ENCODE measurements around the gene MCIDAS. TPM values are rescaled to one million over a fixed set of nuclear protein-coding genes. Genes with fewer than 3 reads are reported as not detected.

The MCIDAS gene
- total RNA-seq, 2 experiments from 2014 or later = 0.31 to 0.32 TPM

DNA sequence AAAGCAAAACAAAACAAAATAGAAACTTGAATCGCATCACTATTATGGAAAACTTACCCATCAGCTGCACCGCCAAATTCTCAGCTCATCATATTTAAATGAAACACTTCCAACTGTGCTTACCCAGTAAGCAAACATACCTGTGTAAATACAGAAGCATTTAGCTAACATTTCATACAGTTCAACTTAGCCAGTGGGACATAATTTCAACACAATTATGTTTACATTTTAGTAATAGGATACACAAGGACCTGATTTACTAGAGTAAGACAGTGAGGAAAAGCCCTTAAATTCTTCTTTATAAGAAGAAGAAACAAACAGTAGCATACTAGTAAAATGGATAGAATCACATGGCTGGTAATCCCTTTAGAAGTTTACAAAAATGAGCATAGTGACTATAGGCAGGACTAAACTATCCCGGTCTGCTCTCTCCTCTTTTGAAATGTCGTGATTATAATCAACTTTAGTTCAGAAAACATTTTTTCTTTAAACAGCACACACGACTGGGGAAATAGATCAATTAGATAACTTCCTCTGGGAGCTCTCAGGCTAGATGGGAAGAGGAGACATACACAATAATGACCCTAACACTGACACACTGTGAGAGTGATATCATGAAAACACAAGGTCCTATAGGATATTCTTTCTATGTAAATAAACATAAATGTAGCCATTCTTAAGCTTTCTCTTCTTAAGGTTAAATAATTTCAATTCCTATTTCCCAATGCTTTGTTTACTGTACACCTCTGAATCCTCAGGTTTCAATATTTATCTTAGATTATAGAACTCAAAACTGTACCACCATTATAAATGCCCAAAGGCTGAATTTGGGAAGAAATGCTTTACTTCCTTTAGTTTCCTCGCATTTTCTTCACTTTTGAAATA lies 38.2 kb downstream of the MCIDAS start:
- Mint-ChIP-seq H3K4me3 (no peak overlapping the region), H3K9me3 (no peaks in the 10 kb centered on the region), H3K27me3 (peaks cover 65% of the 10 kb centered on the region), H3K4me1 (no peaks in the 10 kb centered on the region), H3K27ac (no peak overlapping the region), H3K36me3 (no peaks in the 10 kb centered on the region)
- DNase-seq = no peak

DNA sequence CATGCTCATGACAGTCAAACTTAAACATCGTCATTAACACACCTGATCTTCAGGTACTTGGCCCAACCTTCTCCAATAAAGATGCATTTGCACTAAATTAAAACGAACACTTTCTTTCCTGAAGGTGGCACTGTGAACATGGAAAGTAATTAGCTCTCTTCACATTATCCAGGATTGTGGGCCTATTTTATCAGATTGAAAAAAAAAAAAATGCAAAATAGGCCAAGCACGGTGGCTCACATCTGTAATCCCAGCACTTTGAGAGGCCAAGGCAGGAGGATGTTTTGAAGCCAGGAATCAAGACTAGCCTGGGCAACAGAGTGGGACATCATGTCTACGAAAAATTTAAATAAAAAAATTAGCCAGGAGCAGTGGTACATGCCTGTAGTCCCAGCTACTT lies 39.7 kb downstream of the MCIDAS start:
- H3K27me3 Mint-ChIP-seq = peaks cover 63% of the 10 kb centered on the region
- H3K9me3 Mint-ChIP-seq = peaks cover 2% of the 10 kb centered on the region
- H3K27ac Mint-ChIP-seq = no peak overlapping the region
- DNase-seq = no peak
- no peaks in the 10 kb centered on the region for H3K36me3 Mint-ChIP-seq
- no peak overlapping the region for H3K4me3 Mint-ChIP-seq
- H3K4me1 Mint-ChIP-seq = no peaks in the 10 kb centered on the region

DNA sequence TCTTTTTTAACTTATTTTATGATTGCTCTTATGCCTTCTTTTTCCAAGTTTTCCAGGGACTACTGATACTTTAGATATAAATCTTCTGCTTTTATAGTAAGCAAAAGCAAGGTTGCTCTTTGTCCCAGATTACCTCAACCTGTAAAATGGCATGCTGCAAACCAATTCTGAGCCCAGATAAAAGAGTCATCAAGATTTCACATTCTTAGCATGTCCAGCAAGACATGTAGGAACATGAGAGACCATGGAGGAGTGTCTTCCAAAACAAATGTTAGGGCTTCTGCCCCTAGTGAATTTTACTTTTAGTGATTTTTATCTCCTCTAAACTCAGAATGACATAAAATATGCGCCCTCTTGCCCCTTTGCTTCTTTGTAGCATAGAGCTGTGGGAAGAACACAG lies 47.1 kb downstream of the MCIDAS start:
- Mint-ChIP-seq H3K4me3 (no peak overlapping the region), H3K4me1 (peaks cover 11% of the 10 kb centered on the region), H3K27me3 (peaks cover 85% of the 10 kb centered on the region)

DNA sequence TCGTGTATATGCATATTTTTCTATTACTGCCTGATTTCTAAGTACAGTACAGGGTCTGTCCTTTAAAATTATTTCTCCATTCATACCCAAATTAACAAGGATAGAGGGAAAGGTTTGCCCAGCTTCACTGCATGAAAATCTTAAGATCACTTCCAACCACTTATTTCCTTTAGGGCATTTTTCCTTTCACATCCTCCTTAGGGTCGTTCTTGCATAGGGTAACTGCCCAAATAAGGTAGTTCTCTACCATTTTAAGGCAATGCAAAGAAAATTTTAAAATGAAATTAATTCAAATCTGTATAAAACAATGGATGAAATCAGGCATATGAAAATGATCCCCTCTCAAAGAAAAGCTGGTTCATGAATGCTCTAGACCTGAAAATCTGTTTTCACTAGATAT lies 50.0 kb downstream of the MCIDAS start:
- no peak overlapping the region for H3K27ac Mint-ChIP-seq
- peak overlapping the region; percentile 69 for H3K4me3 Mint-ChIP-seq
- DNase-seq = no peak
- H3K27me3 Mint-ChIP-seq = peaks cover 97% of the 10 kb centered on the region
- H3K36me3 Mint-ChIP-seq = no peaks in the 10 kb centered on the region
- no peaks in the 10 kb centered on the region for H3K9me3 Mint-ChIP-seq
- peaks cover 28% of the 10 kb centered on the region for H3K4me1 Mint-ChIP-seq

More for the DNA sequence above, 47.1 kb downstream of the MCIDAS start:
- H3K27ac Mint-ChIP-seq = no peak overlapping the region
- no peaks in the 10 kb centered on the region for H3K36me3 Mint-ChIP-seq
- no peak for DNase-seq
- peaks cover 2% of the 10 kb centered on the region for H3K9me3 Mint-ChIP-seq

DNA sequence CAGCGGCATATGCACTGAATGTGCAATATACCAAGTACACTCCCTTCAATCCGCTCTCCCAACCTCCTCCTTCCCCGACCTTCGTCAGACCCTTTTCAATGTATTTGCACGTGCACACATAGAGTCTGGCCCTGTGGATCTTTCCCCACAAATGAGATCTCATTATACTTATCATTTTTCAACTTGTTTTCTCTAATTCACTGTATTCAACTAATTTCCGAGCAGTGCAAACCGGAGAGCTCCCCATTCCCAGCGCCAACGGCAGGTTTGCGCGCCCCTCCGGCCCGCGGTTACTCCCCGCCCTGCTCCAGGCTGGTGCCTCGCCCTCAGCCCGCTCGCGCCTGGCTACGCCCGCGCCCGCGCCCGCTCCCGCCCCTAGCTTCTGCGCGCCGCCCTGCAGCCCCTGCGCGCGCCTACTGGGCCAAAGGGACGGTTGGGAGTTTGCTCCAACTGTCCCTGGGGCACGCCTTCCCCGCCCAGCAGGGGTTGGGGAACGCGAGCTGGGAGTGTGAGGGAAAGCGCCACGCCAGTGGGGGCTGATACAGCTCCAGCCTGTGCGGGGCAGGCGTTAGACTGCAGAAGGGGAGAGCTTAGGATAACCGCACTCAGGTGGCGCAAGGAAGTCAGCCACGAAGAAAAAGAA lies 50.8 kb downstream of the MCIDAS start:
- peak; percentile 46 for DNase-seq
- no peaks in the 10 kb centered on the region for H3K9me3 Mint-ChIP-seq
- no peak overlapping the region for H3K27ac Mint-ChIP-seq
- no peaks in the 10 kb centered on the region for H3K36me3 Mint-ChIP-seq
- H3K4me3 Mint-ChIP-seq = peak overlapping the region; percentile 69
- H3K4me1 Mint-ChIP-seq = peaks cover 28% of the 10 kb centered on the region
- peaks cover 89% of the 10 kb centered on the region for H3K27me3 Mint-ChIP-seq

DNA sequence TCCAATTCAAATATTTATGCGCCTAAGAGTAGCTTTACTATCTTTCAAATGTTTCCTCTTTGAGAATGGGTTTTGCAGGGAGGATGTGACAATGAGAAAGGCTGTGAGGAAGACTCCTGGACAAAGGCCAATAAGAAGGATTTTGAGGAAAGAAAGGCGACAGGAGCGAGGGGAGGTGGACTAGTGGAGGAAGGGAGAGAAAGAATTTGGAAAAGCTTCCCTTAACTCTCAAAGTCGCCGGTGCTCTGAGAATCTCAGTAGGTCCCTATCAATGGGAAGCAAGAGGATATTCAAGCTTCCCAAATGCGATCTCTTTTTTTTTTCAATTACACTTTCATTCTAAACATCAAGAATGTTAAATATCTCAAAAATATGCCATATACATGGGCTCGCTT lies 51.3 kb downstream of the MCIDAS start:
- DNase-seq = no peak
- Mint-ChIP-seq H3K27ac (no peak overlapping the region), H3K4me3 (peak overlapping the region; percentile 69), H3K4me1 (peaks cover 28% of the 10 kb centered on the region), H3K36me3 (no peaks in the 10 kb centered on the region), H3K9me3 (no peaks in the 10 kb centered on the region), H3K27me3 (peaks cover 88% of the 10 kb centered on the region)

DNA sequence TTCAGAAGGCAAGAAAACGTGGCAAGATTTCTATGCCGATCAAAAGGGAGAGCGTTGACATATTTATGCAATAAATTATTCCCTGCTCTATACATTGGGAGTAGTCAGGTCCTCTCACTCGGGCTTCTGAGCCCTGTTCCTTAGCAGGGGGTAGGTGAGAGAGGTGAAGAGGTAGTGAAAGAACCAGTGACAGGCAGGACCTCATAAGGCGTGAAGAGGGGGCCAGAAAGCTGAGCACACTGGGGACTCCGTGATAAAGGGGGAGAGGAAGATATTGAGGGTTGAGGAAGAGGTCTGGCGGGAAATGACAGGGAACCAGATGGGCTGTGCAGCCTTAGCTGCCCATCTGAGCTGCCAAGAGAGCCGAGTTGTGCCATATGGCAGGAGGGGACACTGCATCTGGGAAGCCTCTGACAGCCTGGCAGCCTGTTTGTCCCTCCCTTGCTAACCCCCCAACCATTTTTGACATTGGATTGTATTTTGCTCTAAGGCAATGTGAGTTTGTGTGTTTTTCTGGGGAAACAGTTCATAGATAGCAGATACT lies 53.4 kb downstream of the MCIDAS start:
- Mint-ChIP-seq H3K4me1 (peaks cover 32% of the 10 kb centered on the region), H3K27me3 (peaks cover 80% of the 10 kb centered on the region), H3K27ac (no peak overlapping the region), H3K4me3 (peak overlapping the region; percentile 79), H3K9me3 (no peaks in the 10 kb centered on the region), H3K36me3 (no peaks in the 10 kb centered on the region)
- peak; percentile 3 for DNase-seq

DNA sequence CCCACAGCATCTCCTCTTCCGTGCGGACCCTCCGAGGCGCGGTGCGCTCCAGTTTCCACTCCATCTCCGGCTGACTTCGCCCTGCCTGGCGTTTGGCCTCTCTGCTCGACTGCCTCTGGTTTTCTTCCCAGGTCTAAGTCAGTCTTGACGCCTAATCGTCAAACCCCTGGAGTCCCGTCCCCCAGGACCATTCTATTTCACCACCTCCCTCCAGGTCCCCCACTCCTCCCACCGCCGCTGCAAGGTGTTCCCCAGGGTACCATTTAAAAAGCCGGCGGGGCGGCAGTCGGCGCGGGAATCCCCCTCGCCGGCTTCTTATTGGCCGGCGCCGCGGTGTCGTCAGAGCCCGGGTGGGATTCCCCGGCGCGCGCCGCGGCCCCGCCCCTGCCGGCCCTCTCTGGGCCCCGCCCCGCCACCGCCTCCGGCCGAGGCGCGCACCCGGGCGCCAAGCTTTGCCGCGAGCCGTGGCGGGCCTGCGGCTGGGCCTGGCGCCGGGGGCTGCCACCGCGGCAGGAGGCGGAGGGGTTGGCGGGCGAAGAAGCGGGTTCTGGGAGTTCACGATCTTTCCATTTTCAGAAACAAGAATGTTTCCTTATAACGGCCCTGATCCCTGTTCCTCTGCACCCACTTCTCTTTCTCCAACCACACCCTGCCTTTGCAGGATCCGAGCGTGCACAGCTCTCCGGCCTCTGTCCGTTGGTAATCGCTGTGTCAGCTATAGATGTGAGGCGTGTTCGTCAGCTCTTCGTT lies 54.0 kb downstream of the MCIDAS start, which contains the start of gene CDC20B:
TSS of gene CDC20B (minus strand) at position 241 of the 750 bp plus-strand sequence. CDS start at position 64, 177 bp downstream.
- Mint-ChIP-seq H3K4me1 (peaks cover 32% of the 10 kb centered on the region), H3K9me3 (no peaks in the 10 kb centered on the region), H3K36me3 (no peaks in the 10 kb centered on the region), H3K27ac (peak within 1 kb of the TSS; percentile 60), H3K27me3 (peaks cover 79% of the 10 kb centered on the region), H3K4me3 (peak within 1 kb of the TSS; percentile 85)
- DNase-seq = peak; percentile 87

DNA sequence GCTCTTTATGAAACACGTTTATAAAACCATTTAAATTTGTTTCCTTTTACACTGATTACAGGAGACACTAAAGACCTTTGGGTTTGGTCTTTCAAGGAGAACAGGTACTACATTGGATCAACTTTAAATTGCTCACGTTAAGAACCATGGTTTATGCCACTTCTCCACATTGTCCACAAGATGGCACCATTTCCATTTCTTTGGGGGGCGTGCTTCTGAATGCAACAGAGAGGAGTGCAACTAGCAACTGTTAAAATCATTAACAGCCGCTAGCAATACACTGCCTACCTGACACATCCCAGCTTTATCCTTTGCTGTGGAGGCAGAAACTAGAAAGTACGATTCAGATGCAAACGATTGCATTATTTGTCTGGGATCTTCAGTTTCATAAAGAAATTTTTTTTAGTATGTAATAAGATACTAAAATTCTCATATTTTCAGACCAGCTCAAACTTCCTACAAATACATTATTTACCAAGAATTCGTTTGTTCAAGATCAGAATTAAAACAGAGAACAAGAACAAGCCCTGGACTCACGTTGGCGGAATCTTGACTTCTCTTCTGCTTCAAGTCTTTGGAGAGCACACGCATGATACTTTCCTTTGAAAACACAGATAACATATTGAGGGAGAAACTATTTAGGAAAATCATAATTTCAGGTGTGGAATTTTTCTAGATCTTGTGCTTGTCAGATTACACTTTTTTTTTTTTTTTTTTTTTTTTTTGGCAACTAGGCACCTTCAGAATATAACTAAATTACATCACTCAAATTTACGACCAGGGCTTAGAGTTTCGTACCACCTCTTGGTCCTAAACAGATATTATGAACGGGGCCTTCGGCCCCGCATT lies 54.8 kb downstream of the MCIDAS start:
- Mint-ChIP-seq H3K36me3 (no peaks in the 10 kb centered on the region), H3K4me3 (peak overlapping the region; percentile 85), H3K27ac (no peak overlapping the region), H3K4me1 (peaks cover 32% of the 10 kb centered on the region), H3K27me3 (peaks cover 79% of the 10 kb centered on the region), H3K9me3 (no peaks in the 10 kb centered on the region)
- DNase-seq = peak; percentile 59

DNA sequence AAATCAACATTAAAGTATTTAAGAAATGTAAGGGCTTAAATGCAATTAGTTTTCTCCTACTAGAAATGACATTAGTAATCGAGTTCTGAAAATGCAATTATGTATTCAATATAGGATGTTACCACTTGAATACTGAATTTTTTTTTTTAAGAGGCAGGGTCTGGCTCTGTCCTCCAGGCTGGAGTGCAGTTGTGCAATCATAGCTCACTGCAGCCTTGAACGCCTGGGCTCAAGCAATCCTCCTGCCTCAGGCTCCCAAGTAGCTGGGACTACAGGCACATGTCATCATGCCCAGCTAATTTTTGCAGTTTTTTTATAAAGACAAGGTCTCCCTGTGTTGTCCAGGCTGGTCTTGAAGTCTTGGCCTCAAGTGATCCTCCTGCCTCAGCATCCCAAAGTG lies 55.6 kb downstream of the MCIDAS start:
- Mint-ChIP-seq H3K36me3 (no peaks in the 10 kb centered on the region), H3K27ac (no peak overlapping the region), H3K4me1 (peaks cover 28% of the 10 kb centered on the region), H3K27me3 (peaks cover 76% of the 10 kb centered on the region), H3K9me3 (no peaks in the 10 kb centered on the region), H3K4me3 (no peak overlapping the region)
- DNase-seq = no peak

Other genes with a start within 250 kb of the MCIDAS start
- not detected for gene ESM1, start 241.7 kb downstream of the MCIDAS start, total RNA-seq
- under 1 TPM; 0.18 to 0.33 TPM for gene GZMK, start 203.1 kb downstream of the MCIDAS start, total RNA-seq
- 1 to 10 TPM in 1 of 2 experiments, under 1 TPM in 1; 0.66 to 1.6 TPM for gene GZMA, start 124.7 kb downstream of the MCIDAS start, total RNA-seq
- gene GPX8, start 67.1 kb downstream of the MCIDAS start, total RNA-seq = not detected
- not detected for gene CDC20B, start 54.1 kb downstream of the MCIDAS start, total RNA-seq
- gene CCNO, start 6.3 kb upstream of the MCIDAS start, total RNA-seq = under 1 TPM in 1 of 2 experiments, not detected in 1; 0.14 TPM
- 10 to 100 TPM; 19.1 TPM for gene DHX29, start 80.4 kb upstream of the MCIDAS start, total RNA-seq
- 100 to 1,000 TPM in 1 of 2 experiments, 10 to 100 TPM in 1; 96.6 to 107 TPM for gene MTREX, start 80.7 kb upstream of the MCIDAS start, total RNA-seq